ENCODE data around the gene MRFAP1L1. TPM values are rescaled to one million over a fixed set of nuclear protein-coding genes. Genes with fewer than 3 reads are reported as not detected.
A peak's percentile ranks its signal among the peaks of the same experiment; 100 is the strongest.

MRFAP1L1 gene
- total RNA-seq, 1 donor from 2014 or later, result 69.3 TPM

- H3K27ac Mint-ChIP-seq, result no peak overlapping the region
- no peak for TF ChIP-seq CTCF (IDR thresholded peaks at IDR 0.05; ENCODE audit: unreplicated experiment)
- H3K4me3 Mint-ChIP-seq (ENCODE audit: low read depth), result no peak overlapping the region
- H3K9me3 Mint-ChIP-seq (ENCODE audit: low read depth), result no peaks in the 10 kb centered on the region
- H3K27me3 Mint-ChIP-seq, result no peaks in the 10 kb centered on the region
- no peaks in the 10 kb centered on the region for H3K36me3 Mint-ChIP-seq (ENCODE audit: insufficient read depth)
- no peak for DNase-seq (ENCODE audit: low spot score, unreplicated experiment)
- H3K4me1 Mint-ChIP-seq (ENCODE audit: low read depth), result peaks cover 12% of the 10 kb centered on the region
These were observed 39.9 kb upstream of the MRFAP1L1 start for GRCh38 chr4:6749340-6750171.

DNA sequence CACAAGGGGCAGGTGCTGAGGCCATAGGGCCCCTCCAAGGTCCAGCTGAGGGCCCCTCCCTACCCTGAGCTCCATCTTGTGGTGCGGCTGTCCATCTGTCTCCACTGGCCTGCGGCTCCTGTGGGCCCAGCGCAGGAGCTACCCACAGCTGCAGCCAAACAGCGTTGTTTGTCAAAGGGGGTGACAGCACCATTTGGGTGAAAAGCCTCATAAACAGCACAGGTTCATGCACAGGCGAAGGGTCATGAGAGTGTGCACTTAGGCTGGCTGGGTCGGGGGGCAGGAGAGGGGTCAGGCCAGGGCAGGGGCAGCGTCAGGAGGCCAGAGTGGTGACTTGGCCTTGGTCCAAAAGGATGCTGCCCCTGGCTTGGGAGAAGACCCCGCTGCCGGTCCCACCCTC lies 38.6 kb upstream of the MRFAP1L1 start:
- H3K4me1 Mint-ChIP-seq (ENCODE audit: low read depth), result peaks cover 12% of the 10 kb centered on the region
- no peak overlapping the region for H3K4me3 Mint-ChIP-seq (ENCODE audit: low read depth)
- no peak overlapping the region for H3K27ac Mint-ChIP-seq
- no peak for TF ChIP-seq CTCF (IDR thresholded peaks at IDR 0.05; ENCODE audit: unreplicated experiment)
- DNase-seq (ENCODE audit: low spot score, unreplicated experiment), result no peak
- H3K27me3 Mint-ChIP-seq, result no peaks in the 10 kb centered on the region
- H3K36me3 Mint-ChIP-seq (ENCODE audit: insufficient read depth), result no peaks in the 10 kb centered on the region
- no peaks in the 10 kb centered on the region for H3K9me3 Mint-ChIP-seq (ENCODE audit: low read depth)

GRCh38 chr4:6747294-6748051 lies 37.8 kb upstream of the MRFAP1L1 start:
- H3K27ac Mint-ChIP-seq, result no peak overlapping the region
- no peaks in the 10 kb centered on the region for H3K9me3 Mint-ChIP-seq (ENCODE audit: low read depth)
- H3K27me3 Mint-ChIP-seq, result no peaks in the 10 kb centered on the region
- peaks cover 9% of the 10 kb centered on the region for H3K4me1 Mint-ChIP-seq (ENCODE audit: low read depth)
- TF ChIP-seq CTCF (IDR thresholded peaks at IDR 0.05; ENCODE audit: unreplicated experiment), result no peak
- no peaks in the 10 kb centered on the region for H3K36me3 Mint-ChIP-seq (ENCODE audit: insufficient read depth)
- H3K4me3 Mint-ChIP-seq (ENCODE audit: low read depth), result no peak overlapping the region
- DNase-seq (ENCODE audit: low spot score, unreplicated experiment), result no peak

DNA sequence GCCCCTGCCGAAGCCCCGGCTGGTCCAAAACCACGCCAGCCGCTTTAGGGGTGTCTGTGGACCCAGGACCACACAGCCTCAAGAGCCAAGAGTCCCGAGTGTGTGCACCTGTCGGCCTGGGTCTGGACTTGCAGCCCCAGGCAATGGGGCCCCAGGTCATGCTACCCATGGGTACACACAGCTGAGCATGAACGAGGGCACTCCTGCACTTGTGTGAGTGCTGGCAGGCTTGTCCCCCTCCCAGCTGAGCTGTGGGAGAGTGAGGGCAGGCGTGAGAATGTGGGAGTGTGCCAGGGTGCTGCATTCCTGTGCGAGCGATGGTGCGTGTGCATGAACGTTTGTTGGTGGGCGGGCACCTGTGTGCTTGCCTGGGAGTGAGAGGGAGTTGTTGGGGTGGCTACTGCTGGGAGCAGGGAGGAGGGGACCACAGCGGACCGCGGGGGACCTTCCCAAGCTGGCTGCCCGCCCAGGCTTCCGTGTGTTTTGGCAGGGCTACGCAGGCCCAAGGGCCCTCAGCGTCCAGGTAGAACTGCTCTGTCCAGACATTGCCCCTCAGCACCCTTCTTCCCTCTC lies 37.1 kb upstream of the MRFAP1L1 start:
- H3K4me3 Mint-ChIP-seq (ENCODE audit: low read depth), result no peak overlapping the region
- DNase-seq (ENCODE audit: low spot score, unreplicated experiment), result no peak
- no peaks in the 10 kb centered on the region for H3K9me3 Mint-ChIP-seq (ENCODE audit: low read depth)
- no peaks in the 10 kb centered on the region for H3K36me3 Mint-ChIP-seq (ENCODE audit: insufficient read depth)
- peaks cover 7% of the 10 kb centered on the region for H3K4me1 Mint-ChIP-seq (ENCODE audit: low read depth)
- TF ChIP-seq CTCF (IDR thresholded peaks at IDR 0.05; ENCODE audit: unreplicated experiment), result no peak
- H3K27me3 Mint-ChIP-seq, result no peaks in the 10 kb centered on the region
- peak overlapping the region; percentile 78 for H3K27ac Mint-ChIP-seq

GRCh38 chr4:6742989-6743388 lies 33.3 kb upstream of the MRFAP1L1 start:
- no peak for DNase-seq (ENCODE audit: low spot score, unreplicated experiment)
- Mint-ChIP-seq H3K27ac (no peak overlapping the region), H3K4me3 (ENCODE audit: low read depth) (no peak overlapping the region), H3K36me3 (ENCODE audit: insufficient read depth) (no peaks in the 10 kb centered on the region), H3K27me3 (no peaks in the 10 kb centered on the region), H3K4me1 (ENCODE audit: low read depth) (no peaks in the 10 kb centered on the region), H3K9me3 (ENCODE audit: low read depth) (peaks cover 7% of the 10 kb centered on the region)
- TF ChIP-seq CTCF (IDR thresholded peaks at IDR 0.05; ENCODE audit: unreplicated experiment), result no peak

Data from progenitor cell of endocrine pancreas (in vitro differentiated cells).